Kidney glomerular epithelial cell (primary cell): Measurements from ENCODE around the gene TUBB3.

Source experiments
- DNase-seq: peaks from one replicate; lab custom pipeline; 2025; lab: John Stamatoyannopoulos, UW

TUBB3 gene

GRCh38 chr16:89938175-89938885 lies 15.2 kb downstream of the TUBB3 start:
- no peak for DNase-seq

- no peak for DNase-seq
These were observed 21.6 kb downstream of the TUBB3 start for GRCh38 chr16:89944773-89945172.

GRCh38 chr16:89945654-89946053 lies 22.5 kb downstream of the TUBB3 start:
- no peak for DNase-seq

- no peak for DNase-seq
These were observed 23.4 kb downstream of the TUBB3 start for GRCh38 chr16:89946515-89946914.

- DNase-seq: no peak
These were observed 26.1 kb downstream of the TUBB3 start for GRCh38 chr16:89949121-89949742.

- DNase-seq: no peak
These were observed 26.6 kb downstream of the TUBB3 start for GRCh38 chr16:89949756-89950155.

GRCh38 chr16:89951509-89951908 lies 28.4 kb downstream of the TUBB3 start:
- DNase-seq: no peak

GRCh38 chr16:89952049-89952448 lies 28.9 kb downstream of the TUBB3 start:
- DNase-seq: no peak

GRCh38 chr16:89952551-89952950 lies 29.4 kb downstream of the TUBB3 start:
- no peak for DNase-seq

- no peak for DNase-seq
These were observed 30.7 kb downstream of the TUBB3 start for GRCh38 chr16:89953671-89954406.

GRCh38 chr16:89954462-89954861 lies 31.3 kb downstream of the TUBB3 start:
- no peak for DNase-seq

GRCh38 chr16:89955001-89955685 lies 32.0 kb downstream of the TUBB3 start:
- DNase-seq: no peak

- no peak for DNase-seq
These were observed 33.5 kb downstream of the TUBB3 start for GRCh38 chr16:89956505-89957215.

GRCh38 chr16:89957216-89957785 lies 34.2 kb downstream of the TUBB3 start:
- no peak for DNase-seq

- no peak for DNase-seq
These were observed 34.9 kb downstream of the TUBB3 start for GRCh38 chr16:89958068-89958467.

- no peak for DNase-seq
These were observed 35.5 kb downstream of the TUBB3 start for GRCh38 chr16:89958596-89958995.

- DNase-seq: no peak
These were observed 37.8 kb downstream of the TUBB3 start for GRCh38 chr16:89960966-89961365.

GRCh38 chr16:89961920-89962319 lies 38.8 kb downstream of the TUBB3 start:
- DNase-seq: no peak

- no peak for DNase-seq
These were observed 39.8 kb downstream of the TUBB3 start for GRCh38 chr16:89962754-89963498.

- DNase-seq: no peak
These were observed 41.1 kb downstream of the TUBB3 start for GRCh38 chr16:89964201-89964600.
